Activated gamma-delta T cell treated with Interleukin-2 at 50 U/mL for 16 hours (primary cell): Measurements from ENCODE around the gene CPNE7.
"Not testable (repeated sequence)": the region's sequence is repeated elsewhere in the genome, so short reads cannot be mapped to it uniquely, and the experiment has no call there.

ENCODE experiments used
- DNase-seq: peaks from one replicate; pipeline ENCODE4 v3.0.0-alpha.2; 2020

CPNE7 gene

DNA sequence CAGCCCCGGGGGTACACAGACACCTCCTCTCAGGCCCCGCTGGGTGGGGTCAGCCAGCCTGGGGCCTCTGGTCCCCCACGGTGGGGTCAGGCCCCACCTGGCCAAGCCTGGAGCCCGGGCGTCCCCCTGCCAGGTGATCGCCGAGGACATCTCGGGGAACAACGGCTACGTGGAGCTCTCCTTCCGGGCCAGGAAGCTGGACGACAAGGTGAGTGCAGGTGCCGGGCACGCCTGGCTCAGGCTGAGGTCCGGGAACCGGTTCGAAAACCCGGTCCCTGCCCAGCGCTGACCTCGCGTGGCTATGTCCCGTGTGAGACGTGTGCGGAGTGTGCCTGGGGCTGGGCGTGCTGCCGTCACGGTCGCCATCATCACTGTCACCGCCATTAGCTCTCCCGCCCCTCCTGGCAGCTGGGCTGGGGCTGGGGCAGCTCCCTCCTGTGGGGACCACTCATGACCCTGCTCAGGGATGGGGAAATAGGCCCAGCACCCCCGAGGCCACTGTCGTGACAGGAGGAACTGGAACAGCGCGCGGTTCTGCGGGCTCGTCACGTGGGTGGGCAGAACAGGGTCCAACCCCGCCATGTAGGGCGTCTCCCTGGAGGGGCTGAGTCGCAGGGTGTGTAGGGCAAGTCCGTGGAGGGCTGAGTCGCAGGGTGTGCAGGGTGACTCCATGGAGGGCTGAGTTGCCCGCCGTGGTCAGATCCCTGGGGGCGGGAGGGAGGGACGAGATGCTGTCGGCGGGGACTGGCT, 8.5 kb downstream of the CPNE7 start:
- no peak for DNase-seq

DNA sequence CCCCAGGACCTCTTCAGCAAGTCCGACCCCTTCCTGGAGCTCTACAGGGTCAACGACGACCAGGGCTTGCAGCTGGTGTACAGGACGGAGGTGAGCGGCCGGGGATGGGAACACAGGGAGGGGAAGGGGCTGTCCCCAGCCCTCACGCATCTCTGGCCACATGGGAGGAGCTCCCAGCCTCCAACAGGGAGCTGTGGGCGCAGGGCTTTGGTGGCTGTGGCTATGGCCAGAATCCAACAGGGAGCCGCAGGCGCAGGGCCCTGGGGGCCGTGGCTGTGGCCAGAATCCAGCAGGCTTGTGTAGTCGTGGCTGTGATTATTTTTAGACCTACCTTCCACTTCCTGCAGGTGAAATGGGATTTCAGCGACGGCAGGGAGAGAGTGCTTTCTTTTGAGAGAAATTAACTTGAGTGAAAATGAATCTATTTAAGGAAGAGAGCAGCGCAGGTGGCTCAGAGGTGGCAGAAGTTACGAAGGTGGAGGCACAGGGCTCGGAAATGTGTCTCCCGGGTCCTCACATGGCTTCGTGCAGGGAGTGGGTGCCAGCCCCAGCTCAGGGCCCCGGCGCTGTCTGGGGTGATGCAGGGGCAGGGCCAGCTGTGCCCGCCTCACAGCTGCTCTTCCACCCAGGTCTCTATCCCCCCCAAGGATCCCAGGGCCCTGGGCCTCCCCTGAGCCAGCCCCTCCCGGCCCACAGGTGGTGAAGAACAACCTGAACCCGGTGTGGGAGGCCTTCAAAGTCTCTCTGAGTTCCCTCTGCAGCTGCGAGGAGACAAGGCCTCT, 9.4 kb downstream of the CPNE7 start:
- no peak for DNase-seq

DNA sequence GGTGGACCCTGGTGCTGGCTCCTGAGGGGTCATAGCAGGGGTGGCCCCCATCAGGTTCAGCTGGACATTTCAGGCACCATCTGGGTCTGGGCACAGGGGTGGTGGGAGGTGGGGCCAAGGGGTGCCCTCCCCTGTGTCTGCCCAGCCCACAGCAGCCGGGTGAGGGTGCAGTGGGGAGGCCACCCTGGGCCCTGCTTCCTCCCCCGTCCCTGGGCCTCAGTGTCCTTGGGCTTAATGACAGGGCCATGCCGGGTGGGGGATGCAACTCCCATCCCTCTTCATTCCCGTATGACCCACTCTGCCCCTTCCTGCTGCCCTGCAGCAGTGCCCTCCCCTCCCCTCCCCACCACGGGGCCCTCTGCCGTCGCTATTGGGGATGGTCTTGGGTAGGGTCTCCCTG, 10.7 kb downstream of the CPNE7 start:
- DNase-seq: no peak

DNA sequence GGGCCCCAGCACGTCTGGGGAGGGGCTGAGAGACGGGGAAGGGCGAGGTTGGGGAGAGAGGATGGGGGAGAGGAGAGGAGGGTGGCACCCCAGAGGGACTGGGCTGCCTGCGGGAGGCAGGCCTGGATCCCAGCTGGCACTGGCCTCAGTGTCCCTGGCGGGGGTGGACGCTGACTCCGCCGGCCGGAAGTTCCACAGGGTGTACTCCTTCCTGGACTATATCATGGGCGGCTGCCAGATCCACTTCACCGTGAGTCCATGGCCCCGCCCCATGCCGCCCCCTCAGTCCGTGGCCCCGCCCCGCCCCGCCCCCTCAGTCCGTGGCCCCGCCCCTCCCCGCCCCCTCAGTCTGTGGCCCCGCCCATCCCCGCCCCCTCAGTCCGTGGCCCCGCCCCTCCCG, 11.3 kb downstream of the CPNE7 start:
- no peak for DNase-seq

DNA sequence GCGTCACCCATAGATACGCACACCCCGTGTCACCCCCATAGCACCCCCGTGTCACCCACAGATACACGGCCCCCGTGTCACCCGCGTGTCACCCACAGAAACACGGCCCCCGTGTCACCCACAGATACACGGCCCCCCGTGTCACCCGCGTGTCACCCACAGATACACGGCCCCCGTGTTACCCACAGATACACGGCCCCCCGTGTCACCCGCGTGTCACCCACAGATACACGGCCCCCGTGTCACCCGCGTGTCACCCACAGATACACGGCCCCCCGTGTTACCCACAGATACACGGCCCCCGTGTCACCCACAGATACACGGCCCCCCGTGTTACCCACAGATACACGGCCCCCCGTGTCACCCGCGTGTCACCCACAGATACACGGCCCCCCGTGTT, 12.1 kb downstream of the CPNE7 start:
- not testable (repeated sequence) for DNase-seq

DNA sequence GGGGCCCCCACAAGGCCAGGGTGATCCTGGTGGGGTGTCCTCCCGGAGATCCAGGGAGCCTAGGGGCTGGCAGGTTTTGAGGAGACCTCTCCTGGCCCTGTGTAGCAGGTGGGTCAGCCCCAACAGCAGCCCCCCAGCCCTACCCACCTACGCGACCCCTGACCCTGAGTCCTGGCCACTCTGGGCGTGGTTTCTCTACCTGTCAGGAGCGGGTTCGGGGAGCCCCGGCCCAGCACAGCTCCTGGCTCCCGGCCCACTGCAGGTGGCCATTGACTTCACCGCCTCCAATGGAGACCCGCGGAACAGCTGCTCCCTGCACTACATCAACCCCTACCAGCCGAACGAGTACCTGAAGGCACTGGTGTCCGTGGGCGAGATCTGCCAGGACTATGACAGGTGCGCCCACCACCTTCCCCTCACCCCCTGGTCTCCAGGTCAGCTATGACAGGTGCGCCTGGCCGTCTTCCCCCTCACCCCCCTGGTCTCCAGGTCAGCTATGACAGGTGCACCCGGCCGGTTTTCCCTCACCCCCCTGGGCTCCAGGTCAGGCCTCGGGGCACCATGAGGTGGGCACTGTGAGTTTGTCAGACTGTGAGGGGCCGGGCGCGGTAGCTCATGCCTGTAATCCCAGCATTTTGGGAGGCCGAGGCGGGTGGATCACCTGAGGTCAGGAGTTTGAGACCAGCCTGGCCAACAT, 13.0 kb downstream of the CPNE7 start:
- no peak for DNase-seq

DNA sequence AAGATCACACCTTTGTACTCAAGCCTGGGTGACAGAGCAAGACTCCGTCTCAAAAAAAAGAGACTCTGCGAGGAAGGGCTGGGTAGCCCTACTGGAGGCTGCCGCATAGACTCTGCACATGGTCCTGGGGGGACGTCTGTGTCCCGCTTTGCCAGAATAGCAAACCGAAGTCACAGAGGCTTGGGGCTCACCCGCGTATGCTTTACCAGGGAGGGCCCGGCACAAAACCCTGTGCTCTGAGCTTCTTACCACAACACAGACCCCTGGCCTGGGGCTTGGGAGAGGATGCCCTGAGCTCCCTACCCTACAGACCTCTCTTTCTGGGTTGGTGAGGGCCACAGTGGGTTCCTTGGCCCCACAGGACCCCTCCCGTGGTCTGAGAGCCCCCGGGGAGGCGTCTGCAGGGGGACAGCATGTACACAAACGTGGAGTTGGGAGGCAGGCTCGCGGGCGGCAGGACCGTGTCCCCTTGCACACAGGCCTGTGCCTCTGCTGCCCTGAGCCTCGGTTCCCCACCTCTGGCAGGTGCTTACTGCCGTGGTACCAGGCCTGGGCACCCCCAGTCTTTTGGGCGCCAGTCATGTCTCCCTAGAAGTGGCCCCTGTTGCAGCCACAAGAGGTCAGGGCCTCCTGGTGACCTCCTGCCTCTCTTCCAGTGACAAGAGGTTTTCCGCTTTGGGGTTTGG, 13.8 kb downstream of the CPNE7 start:
- no peak for DNase-seq

DNA sequence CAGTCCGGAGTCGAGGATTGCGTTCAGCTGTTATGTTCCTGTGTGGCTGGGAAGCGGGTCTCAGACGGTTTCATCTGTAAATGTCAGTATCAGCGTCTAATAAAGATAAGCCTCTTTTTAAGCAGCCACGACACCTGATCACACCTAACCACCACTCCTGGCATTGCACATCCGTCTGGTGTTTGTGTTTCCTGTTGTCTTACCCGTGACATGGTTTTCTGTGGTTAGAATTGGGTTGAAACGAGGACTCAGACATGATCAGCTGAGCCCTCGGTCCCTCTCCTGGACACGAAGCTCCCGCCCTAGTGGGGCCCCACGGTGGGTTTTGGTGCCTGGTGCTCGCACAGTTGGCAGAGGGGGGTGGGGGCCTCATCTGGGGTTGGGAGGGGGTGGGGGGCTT, 18.3 kb downstream of the CPNE7 start:
- peak; percentile 67 for DNase-seq

DNA sequence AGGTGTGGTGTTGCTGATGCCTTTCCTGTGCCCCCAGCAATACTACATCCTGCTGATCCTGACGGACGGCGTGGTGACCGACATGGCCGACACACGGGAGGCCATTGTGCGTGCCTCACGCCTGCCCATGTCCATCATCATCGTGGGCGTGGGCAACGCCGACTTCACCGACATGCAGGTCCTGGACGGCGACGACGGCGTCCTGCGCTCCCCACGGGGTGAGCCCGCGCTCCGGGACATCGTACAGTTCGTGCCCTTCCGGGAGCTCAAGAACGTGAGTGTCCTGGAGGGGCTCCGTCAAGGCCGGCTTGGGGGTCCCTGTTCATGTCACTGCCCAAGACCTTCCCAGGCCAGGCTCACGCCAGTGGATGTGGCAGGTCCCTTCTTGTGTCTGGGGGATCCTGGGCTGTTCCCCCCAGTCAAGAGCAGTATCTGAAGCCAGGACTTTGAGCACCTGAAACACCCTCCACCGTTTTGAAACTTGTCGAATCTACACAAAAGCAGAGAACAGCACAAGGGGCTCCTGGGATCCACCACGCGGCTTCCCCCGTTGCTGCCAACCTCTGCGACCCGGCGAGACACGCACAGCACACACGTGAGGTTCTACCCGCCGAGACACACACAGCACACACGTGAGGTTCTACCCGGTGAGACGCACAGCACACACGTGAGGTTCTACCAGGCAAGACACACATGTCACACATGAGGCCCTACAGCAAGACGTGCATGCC, 19.9 kb downstream of the CPNE7 start:
- DNase-seq: no peak

DNA sequence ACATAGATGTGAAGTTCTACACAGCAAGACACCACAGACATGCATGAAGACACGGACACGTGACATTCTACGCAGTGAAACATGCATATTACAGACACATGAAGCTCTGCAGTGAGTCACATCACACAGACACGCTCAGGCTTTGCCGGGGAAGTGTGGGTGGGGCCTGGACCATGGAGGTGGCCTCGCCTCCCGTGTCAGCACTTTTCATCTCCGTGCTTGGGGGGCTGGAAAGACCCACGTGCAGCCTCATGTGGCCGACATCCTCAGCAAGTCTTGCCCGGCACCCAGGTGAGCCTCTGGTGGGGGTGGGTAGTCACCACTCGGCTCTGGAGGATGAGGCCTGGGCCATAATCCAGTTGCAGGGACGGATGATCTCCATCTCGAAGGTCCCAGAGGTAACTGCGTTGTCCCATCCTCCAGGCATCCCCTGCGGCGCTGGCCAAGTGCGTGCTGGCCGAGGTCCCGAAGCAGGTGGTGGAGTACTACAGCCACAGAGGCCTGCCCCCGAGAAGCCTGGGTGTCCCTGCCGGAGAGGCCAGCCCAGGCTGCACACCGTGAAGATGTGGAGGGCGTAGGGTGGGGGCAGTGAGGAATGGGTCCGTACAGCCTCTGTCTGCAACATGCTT, 20.6 kb downstream of the CPNE7 start:
- DNase-seq: no peak

DNA sequence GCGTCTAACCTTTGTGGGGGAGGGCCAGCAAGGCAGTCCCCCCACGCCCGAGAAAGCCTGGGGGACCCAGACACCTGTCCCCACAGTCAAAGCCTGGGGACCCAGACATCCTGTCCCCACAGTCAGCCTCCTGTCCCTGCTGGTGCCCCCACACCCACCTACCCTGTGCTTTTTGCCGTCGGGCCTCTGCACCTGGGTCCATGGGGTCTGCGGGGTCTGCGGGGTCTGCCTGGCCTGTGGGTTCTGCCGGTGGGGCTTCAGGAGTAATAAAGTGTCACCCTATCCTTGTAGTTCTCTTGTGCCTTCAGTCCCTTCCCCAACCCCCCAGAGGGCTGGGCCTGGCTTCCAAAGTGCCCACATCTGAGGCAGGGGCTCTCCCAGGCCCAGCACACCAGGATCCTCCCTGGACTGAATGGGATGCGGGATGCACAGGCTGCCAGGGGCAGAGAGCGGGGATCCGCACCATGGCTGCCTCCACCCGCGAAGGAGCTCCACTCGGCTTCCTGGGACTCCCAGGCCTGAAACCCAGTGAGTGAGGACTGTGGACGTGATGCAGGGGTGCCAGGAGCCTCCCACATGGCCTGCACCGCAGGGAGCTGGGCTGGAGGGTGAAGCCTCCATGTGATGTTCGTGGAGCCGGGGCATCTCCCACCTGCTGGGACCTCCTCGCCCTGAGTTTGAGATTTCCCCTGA, 21.5 kb downstream of the CPNE7 start:
- no peak for DNase-seq

DNA sequence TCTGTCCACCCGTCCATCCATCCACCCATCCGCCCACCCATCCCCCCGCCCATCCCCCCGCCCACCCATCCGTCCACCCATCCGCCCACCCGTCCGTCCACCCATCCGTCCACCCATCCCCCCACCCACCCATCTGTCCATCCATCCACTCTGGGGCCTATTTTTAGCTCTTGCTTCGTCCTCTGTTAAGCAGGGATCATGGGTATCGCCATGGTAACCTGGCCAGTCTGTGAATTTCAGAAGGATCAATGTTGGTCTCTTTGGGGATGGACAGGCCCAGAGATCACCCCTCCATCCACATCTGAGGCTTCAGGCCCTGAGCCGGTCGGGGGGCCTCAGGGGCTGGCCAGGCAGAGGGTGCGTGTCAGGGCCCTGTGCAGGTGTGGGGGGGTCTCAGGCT, 22.6 kb downstream of the CPNE7 start:
- no peak for DNase-seq

DNA sequence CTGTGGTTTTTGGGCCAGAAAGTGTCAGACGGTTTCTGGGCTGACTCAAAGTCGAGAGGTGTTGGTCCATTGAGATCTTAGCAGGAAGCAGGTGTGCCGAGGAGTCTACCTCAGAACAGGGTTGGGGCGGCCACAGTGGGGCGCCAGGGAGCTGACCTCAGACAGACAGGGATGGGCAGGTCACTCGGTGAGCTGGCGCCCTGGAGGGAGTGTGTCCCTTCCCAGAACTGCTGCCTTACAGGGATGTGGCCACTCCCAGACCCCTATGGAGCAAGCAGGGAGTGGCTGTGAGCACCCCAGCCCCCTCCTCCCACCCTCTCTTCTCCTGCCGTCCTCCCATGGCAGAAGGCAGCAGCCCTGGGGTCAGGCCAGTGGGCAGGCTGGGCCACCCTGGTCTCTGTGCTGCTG, 23.9 kb downstream of the CPNE7 start:
- DNase-seq: peak; percentile 59

DNA sequence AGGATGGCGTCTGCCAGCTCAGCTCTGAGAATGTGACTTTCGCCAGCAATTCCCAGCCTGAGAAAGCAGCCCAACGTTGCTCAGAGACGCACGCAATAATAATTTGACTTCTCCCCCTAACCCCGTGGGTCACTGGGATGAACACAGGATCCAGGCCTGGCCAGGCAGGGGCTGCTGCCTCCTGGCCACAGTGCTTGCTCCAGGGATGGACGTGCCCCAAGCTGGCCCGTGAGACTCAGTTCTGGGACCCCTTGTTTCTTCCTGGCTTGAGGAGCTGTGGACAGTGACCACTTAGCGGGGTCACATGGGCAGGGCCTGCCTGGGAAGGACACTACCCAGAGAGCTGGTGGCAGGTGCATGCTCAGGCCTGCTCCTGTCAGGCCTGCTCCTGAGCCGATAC, 24.3 kb downstream of the CPNE7 start:
- no peak for DNase-seq

DNA sequence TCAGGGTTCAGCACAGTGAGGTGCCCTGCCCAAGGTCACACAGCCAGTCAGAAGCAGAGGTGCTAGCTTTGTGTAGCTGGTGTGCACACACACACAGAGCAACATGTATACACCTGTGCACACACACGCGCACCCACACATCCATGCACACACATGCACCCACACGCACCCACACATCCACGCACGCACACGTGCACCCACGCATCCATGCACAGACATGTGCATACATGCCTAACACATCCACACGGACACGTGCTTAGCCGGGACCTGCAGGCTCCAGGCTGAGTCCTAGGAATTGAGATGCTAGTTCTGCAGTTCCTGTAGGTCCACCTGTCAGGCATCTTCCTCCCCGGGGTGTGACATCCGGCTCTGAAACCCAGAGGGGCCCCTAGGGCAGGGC, 24.9 kb downstream of the CPNE7 start:
- DNase-seq: no peak

DNA sequence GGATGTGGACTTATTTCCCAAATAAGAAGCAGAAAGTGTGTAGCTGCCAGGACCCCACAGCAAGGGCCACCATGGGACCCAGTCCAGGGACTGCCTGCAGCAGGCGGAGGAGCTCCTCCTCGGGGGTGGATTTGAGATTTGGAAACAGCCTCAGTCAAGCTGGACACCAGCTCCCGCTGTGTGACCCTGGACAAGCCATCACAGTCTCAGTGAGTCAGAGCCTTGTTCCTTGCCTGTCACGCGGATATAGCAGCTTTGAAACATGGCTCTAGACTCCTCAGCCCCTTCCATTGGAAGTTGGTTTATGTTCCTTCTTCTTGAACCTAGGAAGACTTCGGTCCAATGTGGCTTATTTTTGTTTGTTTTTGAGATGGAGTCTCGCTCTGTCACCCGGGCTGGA, 25.4 kb downstream of the CPNE7 start:
- DNase-seq: no peak

DNA sequence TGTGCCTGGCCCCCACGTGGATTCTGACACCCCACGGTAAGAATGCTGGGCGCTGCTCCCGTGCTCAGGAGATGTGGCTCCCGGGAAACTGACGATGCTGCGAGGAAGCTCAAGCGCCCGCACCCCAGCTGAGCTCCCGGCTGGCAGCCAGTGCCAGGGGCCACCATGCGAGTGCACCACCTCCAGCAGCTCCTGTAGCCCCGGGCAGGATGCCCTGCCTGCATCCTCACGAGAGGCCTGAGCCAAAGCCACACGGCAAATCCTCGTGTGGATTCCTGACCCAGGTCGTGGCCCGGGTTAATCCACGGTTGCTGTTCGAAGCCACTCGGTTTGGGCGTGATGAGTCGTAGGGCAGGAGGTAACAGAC, 26.3 kb downstream of the CPNE7 start:
- DNase-seq: no peak

DNA sequence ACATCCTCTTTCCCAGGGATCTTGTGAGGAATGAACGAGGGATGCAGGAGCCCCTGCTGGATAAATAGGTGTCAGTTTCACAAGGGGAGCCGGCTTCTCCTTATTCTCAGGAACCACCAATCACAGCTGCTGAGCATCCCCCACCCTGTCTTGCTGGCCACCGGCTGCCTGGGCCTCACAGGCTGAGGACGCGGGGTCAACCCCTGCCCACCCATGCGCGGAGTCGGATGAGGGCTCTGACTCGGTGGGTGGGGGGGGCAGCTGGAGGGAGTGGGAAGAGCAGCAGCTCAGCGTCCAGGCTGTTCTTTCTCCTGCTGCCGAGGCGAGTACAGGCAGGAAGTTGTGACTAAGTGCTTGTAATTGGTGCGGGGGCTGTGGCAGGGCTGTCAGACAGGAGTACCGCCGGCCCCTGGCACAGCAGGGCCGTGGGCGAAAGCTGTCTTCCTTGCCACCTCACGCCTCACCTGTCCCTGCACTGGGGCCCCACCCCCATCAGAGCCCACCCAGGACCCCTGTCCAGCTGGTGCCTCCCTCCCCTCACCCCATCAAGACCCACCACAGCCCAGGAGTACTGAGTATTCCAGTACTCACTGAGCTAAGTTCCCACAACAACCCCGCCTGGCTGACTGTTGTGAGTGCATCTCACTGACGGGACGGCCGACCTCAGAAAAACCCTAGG, 26.9 kb downstream of the CPNE7 start:
- peak; percentile 67 for DNase-seq

DNA sequence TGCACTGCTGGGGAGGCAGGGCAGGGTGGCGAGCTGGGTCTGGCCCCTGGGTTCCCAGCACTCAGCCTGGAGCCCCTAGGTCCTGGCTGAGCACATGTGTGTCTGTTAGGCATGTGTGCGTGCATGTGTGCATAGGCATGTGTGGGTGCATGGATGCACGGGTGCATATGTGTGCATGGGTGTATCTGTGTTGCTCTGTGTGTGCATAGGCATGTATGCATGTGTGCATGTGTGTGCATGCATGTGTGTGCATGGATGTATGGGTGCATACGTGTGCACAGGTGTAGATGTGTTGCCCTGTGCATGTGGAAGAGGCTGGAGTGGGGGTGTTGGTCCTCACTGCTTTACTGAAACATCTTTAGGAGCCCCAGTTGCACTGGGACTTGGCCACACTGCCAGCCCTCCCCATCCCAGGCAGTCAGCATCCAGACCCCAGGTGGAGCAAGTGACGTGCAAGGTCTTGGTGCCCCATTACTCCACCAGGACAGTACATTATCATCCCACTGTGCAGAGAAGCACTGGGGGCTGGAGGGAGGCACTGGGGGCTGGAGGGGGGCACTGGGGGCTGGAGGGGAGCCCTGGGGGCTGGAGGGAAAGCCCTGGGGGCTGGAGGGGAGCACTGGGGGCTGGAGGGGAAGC, 27.5 kb downstream of the CPNE7 start:
- no peak for DNase-seq

DNA sequence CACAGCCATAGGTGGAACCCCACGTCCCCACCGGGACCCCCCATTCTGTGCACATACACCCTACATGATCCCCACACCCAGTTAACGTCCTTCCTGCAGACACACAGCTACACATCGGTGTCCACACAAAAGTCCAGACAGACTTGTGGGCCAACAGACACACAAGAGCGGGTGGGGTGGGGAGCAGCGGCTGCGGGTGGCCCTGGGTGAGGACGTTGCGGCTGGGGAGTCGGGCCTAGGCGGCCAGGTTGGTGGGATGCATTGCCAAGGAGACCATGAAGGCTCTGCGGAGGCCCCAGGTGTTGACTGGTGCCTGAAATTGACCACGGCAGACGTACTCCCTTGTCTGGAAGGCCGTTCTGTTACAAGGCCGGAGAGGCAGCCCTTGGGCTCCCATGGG, 29.2 kb downstream of the CPNE7 start:
- DNase-seq: no peak
